H1 (cell line): ENCODE measurements around the gene BEAN1. TPM values are rescaled to one million over a fixed set of nuclear protein-coding genes. Genes with fewer than 3 reads are reported as not detected.

Experiments
- CTCF ChIA-PET: fragments of 300-600 bp; sonication (Branson Sonifier 250); formaldehyde crosslinking; loops from one replicate; lab custom pipeline; 2021; ENCODE audit not compliant: partially characterized antibody; lab: Charles Lee
- POLR2A ChIA-PET: fragments of 300-600 bp; sonication (Branson Sonifier 250); formaldehyde crosslinking; loops from one replicate; lab custom pipeline; 2021; ENCODE audit warnings: inconsistent platforms; ENCODE audit not compliant: partially characterized antibody; lab: Charles Lee
- DNase-seq, 2 experiments: peaks; one replicate each; pipeline versions ENCODE4 v3.0.0 to v3.0.0-alpha.2; 2010 to 2022; ENCODE audit warnings: low spot score in 2 of 2, low read depth in 1 of 2, mixed read lengths in 1 of 2
- FAIRE-seq: peaks from 2 replicates; lab custom pipeline; 2011; peaks lifted over from hg19 to GRCh38; lab: Jason Lieb, UNC
- H2AFZ ChIP-seq: 2 replicates; pipeline ENCODE4 v1.8.1; 2012; ENCODE audit warnings: low read length, inconsistent platforms
- H2AK5ac ChIP-seq: 2 replicates; pipeline ENCODE4 v1.6.1; 2013; ENCODE audit warnings: low read depth, low read length
- H2BK120ac ChIP-seq: replicated peaks from 2 replicates; pipeline ENCODE3; 2013; ENCODE audit warnings: low read depth, low read length, inconsistent platforms
- H2BK12ac ChIP-seq: 2 replicates; pipeline ENCODE4 v1.6.1; 2013; ENCODE audit warnings: low read depth, low read length
- H2BK15ac ChIP-seq: 2 replicates; pipeline ENCODE4 v1.6.1; 2013; ENCODE audit warnings: low read length
- H2BK20ac ChIP-seq: 2 replicates; pipeline ENCODE4 v1.6.1; 2013; ENCODE audit warnings: low read length
- H2BK5ac ChIP-seq: 2 replicates; pipeline ENCODE4 v1.6.1; 2013; ENCODE audit warnings: low read depth, low read length
- H3K14ac ChIP-seq: 2 replicates; pipeline ENCODE4 v1.6.1; 2013; ENCODE audit warnings: inconsistent platforms; ENCODE audit not compliant: insufficient read length
- H3K18ac ChIP-seq: 2 replicates; pipeline ENCODE4 v1.6.1; 2013; ENCODE audit warnings: low read length; ENCODE audit errors: extremely low read depth
- H3K23ac ChIP-seq: 2 replicates; pipeline ENCODE4 v1.6.1; 2013; ENCODE audit warnings: inconsistent platforms; ENCODE audit not compliant: insufficient read length
- H3K23me2 ChIP-seq: 2 replicates; pipeline ENCODE4 v1.6.1; 2013; ENCODE audit warnings: low read depth, low read length
- H3K27ac ChIP-seq: 2 replicates; pipeline ENCODE4 v1.6.1; 2011; ENCODE audit warnings: low read depth, low read length, inconsistent platforms
- H3K27me3 ChIP-seq, 4 experiments: replicated peaks in 1 of 4; 1 replicate in 1 of 4; 2 replicates in 3 of 4; pipeline versions ENCODE4 v1.6.1 to v1.8.1; 2011 to 2013; ENCODE audit warnings: low read length in 3 of 4, mild to moderate bottlenecking in 3 of 4, inconsistent platforms in 2 of 4, mixed read lengths in 2 of 4, moderate library complexity in 1 of 4; ENCODE audit not compliant: control insufficient read depth in 3 of 4, insufficient read depth in 3 of 4; ENCODE audit errors: extremely low read depth in 1 of 4
- H3K36me3 ChIP-seq, 4 experiments: 2 replicates each; pipeline versions ENCODE4 v1.6.1 to v1.8.1; 2011 to 2013; ENCODE audit warnings: mild to moderate bottlenecking in 4 of 4, low read length in 3 of 4, moderate library complexity in 2 of 4, control low read depth in 1 of 4, inconsistent platforms in 1 of 4; ENCODE audit not compliant: insufficient read depth in 4 of 4, control insufficient read depth in 2 of 4
- H3K4ac ChIP-seq: replicated peaks from 2 replicates; pipeline ENCODE3; 2013; ENCODE audit warnings: low read length, low read depth, mixed read lengths, inconsistent platforms; ENCODE audit not compliant: insufficient read length
- H3K4me1 ChIP-seq, 4 experiments: replicated peaks in 1 of 4; 1 replicate in 1 of 4; 2 replicates in 3 of 4; pipeline versions ENCODE4 v1.6.1 to v1.8.1; 2011 to 2013; ENCODE audit warnings: low read length in 3 of 4, inconsistent platforms in 2 of 4, mixed read lengths in 1 of 4; ENCODE audit not compliant: insufficient read depth in 4 of 4, control insufficient read depth in 3 of 4
- H3K4me2 ChIP-seq, 2 experiments: 2 replicates each; pipeline versions ENCODE4 v1.6.1 to v1.8.1; 2011 to 2013; ENCODE audit warnings: low read depth in 2 of 2, low read length in 2 of 2, control low read depth in 1 of 2, inconsistent platforms in 1 of 2, mild to moderate bottlenecking in 1 of 2; ENCODE audit not compliant: insufficient read depth in 1 of 2
- H3K4me3 ChIP-seq, 4 experiments: fragments of 200-600, 300-600 bp in 1 of 4; sonication (generic), shearing (Covaris generic), sonication (Bioruptor Twin) in 1 of 4; 2 replicates each; pipeline versions ENCODE4 v1.5.1 to v1.8.1; 2011 to 2016; ENCODE audit warnings: low read length in 4 of 4, low read depth in 3 of 4, control low read depth in 2 of 4, inconsistent platforms in 2 of 4, mild to moderate bottlenecking in 2 of 4, mixed read lengths in 1 of 4, moderate library complexity in 1 of 4; ENCODE audit not compliant: insufficient read depth in 2 of 4; ENCODE audit errors: extremely low read depth in 1 of 4
- H3K56ac ChIP-seq: replicated peaks from 2 replicates; pipeline ENCODE3; 2013; ENCODE audit warnings: low read depth, mild to moderate bottlenecking, mixed read lengths, low read length, inconsistent platforms; ENCODE audit not compliant: insufficient read length
- H3K79me1 ChIP-seq: 2 replicates; pipeline ENCODE4 v1.6.1; 2013; ENCODE audit warnings: low read depth, low read length, control low read depth
- H3K79me2 ChIP-seq, 2 experiments: 2 replicates each; pipeline versions ENCODE4 v1.6.1 to v1.8.1; 2012 to 2013; ENCODE audit warnings: low read length in 2 of 2, mild to moderate bottlenecking in 2 of 2, inconsistent platforms in 1 of 2; ENCODE audit not compliant: insufficient read depth in 2 of 2, control insufficient read depth in 1 of 2
- H3K9ac ChIP-seq, 4 experiments: replicated peaks in 1 of 4; 1 replicate in 1 of 4; 2 replicates in 3 of 4; pipeline versions ENCODE4 v1.6.1 to v1.8.1; 2011 to 2013; ENCODE audit warnings: low read depth in 3 of 4, low read length in 3 of 4, control low read depth in 2 of 4, mild to moderate bottlenecking in 2 of 4, moderate library complexity in 2 of 4, inconsistent platforms in 1 of 4; ENCODE audit errors: extremely low read depth in 1 of 4
- H3K9me3 ChIP-seq, 2 experiments: 2 replicates each; pipeline versions ENCODE4 v1.6.1 to v1.8.1; 2012 to 2013; ENCODE audit warnings: mild to moderate bottlenecking in 2 of 2, moderate library complexity in 2 of 2, control low read depth in 1 of 2, inconsistent platforms in 1 of 2, low read depth in 1 of 2, low read length in 1 of 2, mixed read lengths in 1 of 2; ENCODE audit not compliant: insufficient read depth in 2 of 2
- H4K20me1 ChIP-seq, 2 experiments: replicated peaks in 1 of 2; 2 replicates each; pipeline versions ENCODE3 to v1.8.1; 2011 to 2013; ENCODE audit warnings: inconsistent platforms in 2 of 2, low read length in 2 of 2, mild to moderate bottlenecking in 1 of 2; ENCODE audit not compliant: insufficient read depth in 2 of 2, control insufficient read depth in 1 of 2
- H4K5ac ChIP-seq: 2 replicates; pipeline ENCODE4 v1.6.1; 2013; ENCODE audit warnings: low read length, low read depth, mixed read lengths, inconsistent platforms; ENCODE audit not compliant: insufficient read length
- H4K8ac ChIP-seq: 2 replicates; pipeline ENCODE4 v1.8.0; 2013; ENCODE audit warnings: mild to moderate bottlenecking, moderate library complexity, low read length, inconsistent platforms; ENCODE audit not compliant: insufficient read depth; ENCODE audit errors: extremely low read depth
- H4K91ac ChIP-seq: replicated peaks from 2 replicates; pipeline ENCODE3; 2013; ENCODE audit warnings: low read length, mixed read lengths, inconsistent platforms; ENCODE audit not compliant: insufficient read length
- CBX5 ChIP-seq: fragments of 300-800, 300-1000 bp; sonication (generic); IDR thresholded peaks from 2 replicates; pipeline ENCODE4 v1.7.1; 2016; ENCODE audit warnings: antibody characterized with exemption, low read length, low read depth
- EGR1 ChIP-seq: IDR thresholded peaks from 2 replicates; pipeline ENCODE4 v1.6.1; 2011; ENCODE audit warnings: low read depth, low read length, borderline replicate concordance
- JUND ChIP-seq: IDR thresholded peaks from 2 replicates; pipeline ENCODE4 v1.6.1; 2011; ENCODE audit warnings: mild to moderate bottlenecking, improper control_type of control experiment, low read length
- NRF1 ChIP-seq: IDR thresholded peaks from 2 replicates; pipeline ENCODE4 v1.6.1; 2011; ENCODE audit warnings: mild to moderate bottlenecking, low read depth, low read length, improper control_type of control experiment
- RFX5 ChIP-seq: IDR thresholded peaks from 2 replicates; pipeline ENCODE4 v1.6.1; 2011; ENCODE audit warnings: low read depth, low read length, improper control_type of control experiment, borderline replicate concordance
- SIX5 ChIP-seq: IDR thresholded peaks from 2 replicates; pipeline ENCODE4 v1.6.1; 2011; ENCODE audit warnings: mild to moderate bottlenecking, low read depth, low read length
- WGBS, 2 experiments: shearing (Covaris generic) in 1 of 2; methylation state at CpG; one replicate each; pipeline versions ENCODE4 v1.1.6 to v1.1.7; 2013 to 2015; ENCODE audit warnings: low lambda C conversion rate in 2 of 2, mixed read lengths in 2 of 2, inconsistent platforms in 1 of 2, low coverage in 1 of 2, missing lambda C conversion rate in 1 of 2; ENCODE audit not compliant: insufficient replicate concordance in 2 of 2, insufficient coverage in 1 of 2, insufficient read length in 1 of 2; ENCODE audit errors: extremely low coverage in 1 of 2, missing lambda C conversion rate in 1 of 2; 5-methylcytosine and 5-hydroxymethylcytosine counted together
- polyA plus RNA-seq, 7 experiments: library from polyadenylated mRNA; depleted of rRNA in 3 of 7; stranded (reverse) in 5 of 7; unstranded in 2 of 7; fragments of >200 nt in 5 of 7; fragments of 200-250 nt in 2 of 7; gene quantifications; 1 replicate in 5 of 7; 2 replicates in 1 of 7; 4 replicates in 1 of 7; pipeline versions ENCODE4 v1.2.1 to v1.2.3, GENCODE V29; 2011 to 2013; ENCODE audit warnings: missing spikeins in 2 of 7, mixed read lengths in 2 of 7
- total RNA-seq: library from RNA; stranded (reverse); fragmentation: NEBNext Ultra II Directional; extraction: Animal tissue kit (Norgen Biotek cat#: 25700); gene quantifications from 2 replicates; pipeline ENCODE4 v1.2.1, GENCODE V29; 2021

Gene BEAN1
- total and polyA plus RNA-seq, 2 of the 8 experiments (the other 6 are each of a cell fraction or from before 2014, with no cell fraction given) = 0.08 TPM; not detected in 1

- Histone ChIP-seq H4K5ac (no peak overlapping the region), H3K9ac (no peak overlapping the region), H3K4me2 (no peak overlapping the region), H2BK120ac (no peak overlapping the region), H2AFZ (no peak overlapping the region), H3K36me3 (no peaks in the 10 kb centered on the region; a peak in 1 of 8 replicates), H2BK15ac (no peak overlapping the region), H3K18ac (no peak overlapping the region), H3K79me2 (no peaks in the 10 kb centered on the region), H3K23ac (no peak overlapping the region), H3K56ac (no peak overlapping the region), H2BK12ac (no peak overlapping the region), H2AK5ac (no peak overlapping the region), H3K4ac (no peak overlapping the region), H3K4me1 (peaks cover 0 to 9% (median 3%) of the 10 kb centered on the region in 4 experiments; a peak in 6 of 7 replicates), H2BK5ac (no peak overlapping the region), H3K4me3 (no peak overlapping the region), H4K8ac (no peak overlapping the region), H4K91ac (no peak overlapping the region), H4K20me1 (no peaks in the 10 kb centered on the region), H3K9me3 (no peaks in the 10 kb centered on the region), H3K23me2 (no peaks in the 10 kb centered on the region; the same call in 1 of the 2 replicates), H3K27ac (no peak overlapping the region), H2BK20ac (0 out of 2 replicates have a peak overlapping the region, but pooled peaks have one; percentile 56), H3K79me1 (no peaks in the 10 kb centered on the region), H3K14ac (no peak overlapping the region), H3K27me3 (peaks cover 0 to 3% (median 0%) of the 10 kb centered on the region in 4 experiments; a peak in 1 of 7 replicates)
- WGBS, 2 experiments = 92% methylated on average over 25 of the region's 25 CpGs; no CpG with 5 or more reads in 1 of the 2 experiments
- ChIA-PET POLR2A (no interaction called here), CTCF (interaction anchor here (0.6 to 15.3 kb wide), 19 partner anchors 10 to 137 kb away, joined by 3 to 226 read pairs (median 5); no protein-coding TSS in a partner anchor)
- FAIRE-seq = no peak
- no peak for DNase-seq
- TF ChIP-seq SIX5 = no peak
- TF ChIP-seq JUND = no peak
- no peak for TF ChIP-seq RFX5
- TF ChIP-seq NRF1 = no peak
- no peak for TF ChIP-seq EGR1
- TF ChIP-seq CBX5 = no peak
Measured at GRCh38 chr16:66481081-66481942, 54.2 kb downstream of the BEAN1 start.
